Osteoblast (primary cell): Measurements from ENCODE around the gene PLCH2. TPM values are rescaled to one million over a fixed set of nuclear protein-coding genes. Genes with fewer than 3 reads are reported as not detected.

Source experiments
- DNase-seq: peaks from one replicate; pipeline ENCODE4 v3.0.0; 2011; ENCODE audit warnings: low spot score, mixed read lengths; ENCODE audit not compliant: insufficient read length; ENCODE audit errors: missing footprints
- H2AFZ ChIP-seq: 2 replicates; pipeline ENCODE4 v1.6.0; 2011; ENCODE audit warnings: mild to moderate bottlenecking, low read length
- H3K27ac ChIP-seq: 2 replicates; pipeline ENCODE4 v1.5.1; 2011; ENCODE audit warnings: mild to moderate bottlenecking, low read depth, low read length, moderate library complexity
- H3K27me3 ChIP-seq: 2 replicates; pipeline ENCODE4 v1.6.0; 2012; ENCODE audit warnings: mild to moderate bottlenecking, control low read depth, inconsistent platforms, low read length, moderate library complexity; ENCODE audit not compliant: insufficient read depth
- H3K36me3 ChIP-seq: 2 replicates; pipeline ENCODE4 v1.5.1; 2011; ENCODE audit warnings: mild to moderate bottlenecking, low read length, control low read depth, moderate library complexity; ENCODE audit not compliant: insufficient read depth
- H3K4me1 ChIP-seq: 2 replicates; pipeline ENCODE4 v1.5.1; 2011; ENCODE audit warnings: mild to moderate bottlenecking, low read length, control low read depth, moderate library complexity; ENCODE audit not compliant: insufficient read depth
- H3K4me2 ChIP-seq: 2 replicates; pipeline ENCODE4 v1.6.0; 2011; ENCODE audit warnings: mild to moderate bottlenecking, low read length; ENCODE audit not compliant: insufficient read depth
- H3K4me3 ChIP-seq: fragments of 200-600 bp; sonication (generic); 3 replicates; pipeline ENCODE4 v1.5.1; 2012; ENCODE audit warnings: mild to moderate bottlenecking, low read length, inconsistent platforms; ENCODE audit not compliant: insufficient read depth
- H3K79me2 ChIP-seq: 2 replicates; pipeline ENCODE4 v1.6.0; 2012; ENCODE audit warnings: mild to moderate bottlenecking, low read length, control low read depth, inconsistent platforms; ENCODE audit not compliant: insufficient read depth
- H3K9me3 ChIP-seq: 2 replicates; pipeline ENCODE4 v1.5.1; 2011; ENCODE audit warnings: low read depth, low read length, control low read depth
- H4K20me1 ChIP-seq: 2 replicates; pipeline ENCODE4 v1.6.0; 2012; ENCODE audit warnings: mild to moderate bottlenecking, low read length, control low read depth; ENCODE audit not compliant: insufficient read depth
- total RNA-seq: library from RNA; depleted of rRNA; stranded (reverse); fragments of >200 nt; gene quantifications from 2 replicates; pipeline ENCODE4 v1.2.3, GENCODE V29; 2012
- TF ChIP-seq, protein P1 (sequence below): IDR thresholded peaks from 2 replicates; pipeline ENCODE4 v1.5.1; 2011; ENCODE audit warnings: mild to moderate bottlenecking, low read depth, low read length, moderate library complexity; ENCODE audit errors: extremely low read depth

PLCH2 gene
- total RNA-seq, 1 donor = under 0.01 TPM

GRCh38 chr1:2530513-2531361 is 54.6 kb downstream of the PLCH2 start:
- DNase-seq = no peak
- H3K36me3 ChIP-seq = no peaks in the 10 kb centered on the region
- TF ChIP-seq, protein P1, sequence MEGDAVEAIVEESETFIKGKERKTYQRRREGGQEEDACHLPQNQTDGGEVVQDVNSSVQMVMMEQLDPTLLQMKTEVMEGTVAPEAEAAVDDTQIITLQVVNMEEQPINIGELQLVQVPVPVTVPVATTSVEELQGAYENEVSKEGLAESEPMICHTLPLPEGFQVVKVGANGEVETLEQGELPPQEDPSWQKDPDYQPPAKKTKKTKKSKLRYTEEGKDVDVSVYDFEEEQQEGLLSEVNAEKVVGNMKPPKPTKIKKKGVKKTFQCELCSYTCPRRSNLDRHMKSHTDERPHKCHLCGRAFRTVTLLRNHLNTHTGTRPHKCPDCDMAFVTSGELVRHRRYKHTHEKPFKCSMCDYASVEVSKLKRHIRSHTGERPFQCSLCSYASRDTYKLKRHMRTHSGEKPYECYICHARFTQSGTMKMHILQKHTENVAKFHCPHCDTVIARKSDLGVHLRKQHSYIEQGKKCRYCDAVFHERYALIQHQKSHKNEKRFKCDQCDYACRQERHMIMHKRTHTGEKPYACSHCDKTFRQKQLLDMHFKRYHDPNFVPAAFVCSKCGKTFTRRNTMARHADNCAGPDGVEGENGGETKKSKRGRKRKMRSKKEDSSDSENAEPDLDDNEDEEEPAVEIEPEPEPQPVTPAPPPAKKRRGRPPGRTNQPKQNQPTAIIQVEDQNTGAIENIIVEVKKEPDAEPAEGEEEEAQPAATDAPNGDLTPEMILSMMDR = no peak

GRCh38 chr1:2532485-2533160 is 56.5 kb downstream of the PLCH2 start:
- no peaks in the 10 kb centered on the region for H3K79me2 ChIP-seq
- H3K9me3 ChIP-seq = no peaks in the 10 kb centered on the region
- H2AFZ ChIP-seq = no peak overlapping the region
- peaks cover 7% of the 10 kb centered on the region for H3K4me1 ChIP-seq
- TF ChIP-seq, protein P1 = no peak
- no peaks in the 10 kb centered on the region for H3K36me3 ChIP-seq
- no peak overlapping the region for H3K4me2 ChIP-seq
- H3K4me3 ChIP-seq = no peak overlapping the region
- no peaks in the 10 kb centered on the region for H4K20me1 ChIP-seq
- peaks cover 30% of the 10 kb centered on the region for H3K27me3 ChIP-seq
- no peak for DNase-seq
- H3K27ac ChIP-seq = no peak overlapping the region

More at GRCh38 chr1:2530513-2531361, 54.6 kb downstream of the PLCH2 start:
- Histone ChIP-seq H2AFZ (no peak overlapping the region), H3K4me1 (peaks cover 11% of the 10 kb centered on the region), H3K4me2 (no peak overlapping the region), H3K79me2 (peaks cover 3% of the 10 kb centered on the region), H3K4me3 (no peak overlapping the region), H3K27ac (no peak overlapping the region), H3K27me3 (peaks cover 30% of the 10 kb centered on the region), H3K9me3 (no peaks in the 10 kb centered on the region), H4K20me1 (no peaks in the 10 kb centered on the region)

DNA sequence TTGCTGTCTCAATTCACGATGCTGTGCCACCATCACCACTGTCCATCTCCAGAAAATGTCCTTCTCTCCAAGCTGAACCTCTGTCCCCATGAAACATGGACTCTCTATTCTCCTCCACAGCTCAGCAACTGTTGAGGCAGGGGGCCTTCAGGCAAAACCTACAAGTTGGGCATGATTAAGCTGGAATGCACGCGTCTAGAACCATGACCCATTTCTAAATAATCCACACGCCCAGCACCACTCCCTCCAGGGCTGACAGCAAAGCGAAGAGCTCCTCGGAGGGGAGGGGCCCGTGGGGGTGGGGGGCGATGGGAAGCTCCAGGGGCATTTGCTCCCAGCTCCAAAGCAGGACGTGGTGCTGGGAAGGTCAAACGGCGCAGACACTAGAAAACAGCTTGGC is 57.3 kb downstream of the PLCH2 start:
- TF ChIP-seq, protein P1 = no peak
- peaks cover 7% of the 10 kb centered on the region for H3K4me1 ChIP-seq
- peaks cover 25% of the 10 kb centered on the region for H3K27me3 ChIP-seq
- no peaks in the 10 kb centered on the region for H3K9me3 ChIP-seq
- no peaks in the 10 kb centered on the region for H3K79me2 ChIP-seq
- H4K20me1 ChIP-seq = no peaks in the 10 kb centered on the region
- no peak overlapping the region for H3K4me2 ChIP-seq
- H2AFZ ChIP-seq = no peak overlapping the region
- no peaks in the 10 kb centered on the region for H3K36me3 ChIP-seq
- H3K27ac ChIP-seq = no peak overlapping the region
- no peak for DNase-seq
- no peak overlapping the region for H3K4me3 ChIP-seq

GRCh38 chr1:2534315-2534686 is 58.2 kb downstream of the PLCH2 start:
- H3K27me3 ChIP-seq = peaks cover 17% of the 10 kb centered on the region
- H3K4me1 ChIP-seq = peaks cover 7% of the 10 kb centered on the region
- H3K4me2 ChIP-seq = no peak overlapping the region
- H3K4me3 ChIP-seq = no peak overlapping the region
- H3K27ac ChIP-seq = no peak overlapping the region
- H3K79me2 ChIP-seq = no peaks in the 10 kb centered on the region
- H4K20me1 ChIP-seq = no peaks in the 10 kb centered on the region
- no peak overlapping the region for H2AFZ ChIP-seq
- H3K36me3 ChIP-seq = no peaks in the 10 kb centered on the region
- H3K9me3 ChIP-seq = no peaks in the 10 kb centered on the region
- no peak for DNase-seq
- TF ChIP-seq, protein P1 = no peak
